Muscle of arm (tissue), 12 donors: ENCODE measurements around the gene FBXL17. TPM values are rescaled to one million over a fixed set of nuclear protein-coding genes. Genes with fewer than 3 reads are reported as not detected.

Experiments used
- DNase-seq: peaks from one replicate; pipeline ENCODE4 v3.0.0-alpha.2; 2013
- polyA plus RNA-seq, 12 donors: library from polyadenylated mRNA; unstranded; fragments of 120-200 nt; gene quantifications; one replicate each; pipeline ENCODE4 v1.2.1, GENCODE V29; 2013; ENCODE audit not compliant: insufficient read length in 12 of 12

The FBXL17 gene
- polyA plus RNA-seq, 12 donors = 14.7 to 208 (median 25.1) TPM

DNA sequence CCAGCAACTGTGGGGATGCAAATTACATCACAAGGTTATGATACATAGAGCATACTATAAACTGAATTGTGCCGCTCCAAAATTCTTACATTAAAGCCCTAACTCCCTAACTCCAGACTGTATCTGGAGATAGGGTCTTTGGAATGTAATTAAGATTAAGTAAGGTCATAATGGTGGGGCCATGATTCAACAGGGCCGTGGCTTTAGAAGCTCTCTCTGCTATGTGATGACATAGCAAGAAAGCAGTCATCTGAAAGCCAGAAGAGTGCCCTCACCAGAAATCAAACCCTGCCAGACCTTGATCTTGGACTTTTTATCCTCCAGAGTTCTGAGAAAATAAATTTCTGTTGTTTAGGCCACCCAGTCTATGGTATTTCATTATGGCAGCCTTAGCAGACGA lies 123.9 kb downstream of the FBXL17 start:
- no peak for DNase-seq

DNA sequence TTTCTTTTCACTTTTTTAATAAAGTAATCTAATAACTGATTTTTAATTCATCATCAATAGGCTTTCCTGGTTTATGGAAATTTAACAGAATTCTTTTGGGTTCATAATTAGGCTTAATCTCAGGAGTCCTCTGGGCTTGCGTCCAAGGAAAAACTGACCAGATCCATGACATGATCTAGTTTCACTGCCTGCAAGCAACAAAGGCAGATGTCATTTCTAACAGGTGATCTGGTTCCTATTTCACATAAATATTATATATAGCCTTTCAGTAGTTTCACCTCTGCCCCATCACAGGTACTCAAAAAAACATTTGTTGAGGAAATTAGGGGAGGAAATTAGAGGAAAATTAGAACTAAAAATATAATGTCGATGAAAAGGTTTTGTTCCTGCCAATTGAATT lies 126.4 kb downstream of the FBXL17 start:
- peak; percentile 15 for DNase-seq

DNA sequence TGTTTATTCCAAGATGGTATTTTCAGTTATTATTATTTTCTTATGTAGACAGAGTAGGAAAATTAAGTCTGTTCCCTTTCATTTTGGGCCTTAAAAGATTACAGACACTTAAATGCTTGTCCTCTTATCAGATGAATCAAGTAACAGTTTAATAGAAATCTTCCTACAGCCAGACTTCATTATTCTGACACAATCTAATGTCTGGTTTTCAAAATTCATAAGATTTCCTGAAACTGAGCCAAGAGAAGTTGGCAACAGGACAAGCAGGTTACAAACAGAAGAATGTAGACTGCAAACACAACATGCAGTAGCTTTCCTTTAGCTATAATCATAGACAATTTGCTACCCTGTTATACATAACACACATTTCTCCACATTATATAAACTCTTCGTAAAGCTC lies 130.5 kb downstream of the FBXL17 start:
- peak; percentile 4 for DNase-seq

DNA sequence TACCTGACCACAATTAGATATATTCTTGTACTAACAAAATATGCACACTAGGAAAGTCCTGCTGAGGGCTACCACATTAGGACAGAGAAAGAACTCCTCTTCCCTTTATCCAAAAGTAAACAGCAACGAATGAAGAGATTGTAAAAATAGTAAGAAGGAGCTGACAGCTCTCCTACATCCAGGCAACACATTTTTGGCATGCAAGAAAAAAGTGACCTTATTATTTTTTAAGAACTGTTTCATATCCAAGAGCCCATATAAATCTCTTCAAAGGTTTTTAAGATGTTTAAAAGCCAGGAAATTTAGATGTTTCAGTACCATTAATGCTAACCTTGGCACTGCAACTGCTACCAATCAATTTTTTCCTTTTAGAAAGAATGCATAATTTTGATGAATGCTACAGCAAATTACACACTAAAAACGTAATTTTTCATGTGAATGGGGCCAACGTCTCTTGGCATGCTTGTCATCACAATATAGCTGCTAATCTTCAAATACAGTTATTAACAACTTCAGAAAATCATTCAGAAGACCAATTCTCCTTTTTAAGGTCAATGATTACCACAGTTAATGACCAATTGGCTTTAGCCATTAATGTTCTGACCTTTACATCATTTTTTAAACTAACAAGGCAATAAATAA lies 132.0 kb downstream of the FBXL17 start:
- no peak for DNase-seq

DNA sequence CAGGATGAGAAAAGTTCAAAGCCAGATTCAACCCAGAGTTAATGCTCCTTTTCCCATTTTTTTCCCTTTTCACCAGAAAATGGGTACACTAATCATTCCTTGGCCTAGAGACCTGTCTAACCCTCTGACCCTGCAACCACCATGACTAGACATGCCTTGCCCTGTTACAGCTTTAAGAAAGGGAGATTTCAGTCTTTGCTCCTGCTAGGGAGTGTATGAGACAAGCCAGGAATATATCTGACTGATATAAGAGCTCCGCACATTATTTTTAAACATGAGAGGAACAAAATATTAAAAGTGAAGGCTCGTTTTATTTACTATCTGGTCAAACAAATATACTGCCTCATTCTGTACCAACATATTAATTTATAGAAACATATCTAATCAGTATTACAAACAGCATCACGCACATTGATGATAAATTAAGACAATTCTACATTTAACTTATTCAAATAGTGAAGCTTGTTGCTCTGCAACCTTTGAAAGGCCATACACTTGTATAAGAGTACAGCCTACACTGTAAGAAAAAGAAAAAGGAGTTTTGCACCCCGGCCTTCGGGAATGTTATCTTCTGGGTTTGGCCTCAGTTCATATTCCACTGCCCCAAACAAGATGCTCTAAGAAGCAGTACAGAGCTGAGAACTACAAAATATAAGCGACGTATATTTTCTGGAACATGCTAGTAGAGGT lies 132.7 kb downstream of the FBXL17 start:
- DNase-seq = no peak

DNA sequence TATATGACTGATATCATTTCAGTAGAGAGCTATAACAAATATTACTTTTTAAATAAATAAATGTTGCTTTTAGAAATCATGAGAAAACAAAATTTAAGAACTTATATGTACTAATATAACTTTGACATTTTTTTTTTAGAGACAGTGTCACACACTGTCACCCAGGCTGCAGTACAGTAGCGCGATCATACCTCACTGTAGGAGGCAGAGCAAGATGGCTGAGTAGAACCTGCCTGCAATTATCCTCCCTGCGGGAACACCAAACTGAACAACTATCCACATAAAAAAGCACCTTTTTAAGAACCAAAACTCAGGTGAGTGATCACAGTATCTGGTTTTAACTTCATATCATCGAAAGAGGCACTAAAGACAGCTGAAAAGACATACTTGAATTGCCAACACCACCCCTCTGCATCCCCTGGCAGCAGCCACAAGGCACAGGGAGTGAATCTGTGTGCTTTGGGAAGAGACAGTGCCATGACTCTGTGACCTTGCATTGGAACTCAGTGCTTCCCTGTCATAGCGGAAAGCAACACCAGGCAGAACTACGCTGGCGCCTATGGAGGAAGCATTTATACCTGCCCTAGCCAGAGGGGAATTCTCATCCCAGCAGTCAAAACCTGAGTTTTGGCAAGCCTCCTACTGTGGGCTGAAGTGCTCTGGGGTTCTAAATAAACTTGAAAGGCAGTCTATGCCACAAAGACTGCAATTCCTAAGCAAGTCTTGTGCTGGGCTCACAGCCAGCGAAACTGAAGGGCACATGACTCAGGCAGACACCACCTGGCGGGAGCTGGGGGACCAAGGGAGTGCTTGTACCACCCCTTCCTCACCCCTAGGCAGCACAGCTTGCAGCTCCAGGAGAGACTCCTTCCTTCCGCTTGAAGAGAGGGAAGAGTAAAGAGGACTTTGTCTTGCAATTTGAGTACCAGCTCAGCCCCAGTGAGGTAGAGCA lies 142.7 kb downstream of the FBXL17 start:
- no peak for DNase-seq

DNA sequence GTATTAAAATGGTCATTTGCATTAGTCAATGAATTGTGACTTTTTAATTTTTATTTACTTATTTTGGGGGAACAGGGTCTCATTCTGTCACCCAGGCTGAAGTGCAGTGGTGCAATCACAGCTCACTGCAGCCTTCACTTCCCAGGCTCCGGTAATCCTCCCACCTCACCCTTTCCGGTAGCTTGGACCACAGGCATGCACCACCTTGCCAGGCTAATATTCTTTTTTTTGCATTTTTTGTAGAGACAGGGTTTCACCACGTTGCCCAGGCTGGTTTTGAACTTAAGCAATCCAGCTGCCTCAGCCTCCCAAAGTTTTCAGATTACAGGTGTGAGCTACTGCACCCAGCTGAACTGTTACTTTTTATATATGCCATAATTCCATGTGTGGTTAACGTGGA lies 143.4 kb downstream of the FBXL17 start:
- no peak for DNase-seq

DNA sequence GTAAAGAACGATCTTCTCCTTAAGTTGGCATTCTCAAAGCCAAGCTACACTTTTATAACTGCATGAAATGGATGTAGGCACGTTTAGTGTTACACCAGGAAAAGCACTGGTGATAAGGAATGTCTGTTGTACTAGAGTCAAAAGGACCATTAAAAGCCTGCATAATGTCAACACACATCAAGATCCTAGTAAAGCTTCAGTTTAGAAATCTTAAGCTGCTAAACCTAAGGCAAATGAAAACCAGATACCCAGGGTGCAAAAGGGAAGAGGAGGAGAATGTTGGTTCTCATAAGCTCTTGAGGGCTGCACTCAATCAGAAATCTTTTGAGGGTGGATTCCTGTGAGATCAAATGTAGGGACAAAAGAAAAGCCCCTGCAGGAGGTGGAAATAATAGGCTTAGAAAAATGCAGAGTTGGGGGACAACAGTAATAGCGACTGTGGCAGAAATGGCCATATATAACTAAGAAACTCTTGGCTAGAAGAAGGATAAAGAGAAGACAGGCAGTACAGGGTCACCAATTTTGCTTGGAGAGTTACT lies 148.2 kb downstream of the FBXL17 start:
- DNase-seq = no peak

DNA sequence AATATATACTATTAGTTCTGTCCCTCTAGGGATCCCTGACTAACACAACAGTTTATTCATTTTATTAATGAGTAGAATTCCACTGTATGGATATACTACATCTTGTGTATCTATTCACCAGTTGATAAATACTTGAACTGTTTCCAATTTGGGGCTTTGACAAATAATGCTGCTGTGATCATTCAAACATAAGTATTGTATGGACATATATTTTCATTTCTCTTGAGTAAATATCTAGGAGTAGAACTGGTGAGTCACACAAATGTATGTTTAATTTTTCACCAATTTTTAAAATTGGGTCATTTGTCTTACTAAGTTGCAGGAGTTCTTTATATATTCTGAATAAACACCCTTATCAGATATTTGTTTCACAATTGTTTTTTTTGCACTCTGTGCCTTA lies 149.1 kb downstream of the FBXL17 start:
- no peak for DNase-seq

DNA sequence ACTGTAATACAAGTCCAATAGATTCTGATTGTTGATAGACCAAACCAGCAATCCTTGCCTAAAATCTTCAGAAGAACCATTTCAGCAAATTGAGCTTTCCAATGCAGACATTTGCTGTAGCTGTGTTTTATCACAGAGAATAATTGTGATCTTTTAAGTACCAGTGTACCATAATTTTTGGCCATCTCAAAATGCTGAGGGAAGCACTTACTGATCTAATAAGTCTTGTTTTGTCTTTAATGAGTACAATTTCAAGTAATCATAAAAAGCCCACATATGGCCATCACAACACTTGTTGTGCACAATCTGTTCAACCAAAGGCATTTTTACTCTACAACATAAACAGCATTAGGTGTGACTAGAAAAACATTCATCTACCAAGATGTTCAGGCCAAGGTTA lies 159.9 kb downstream of the FBXL17 start:
- DNase-seq = no peak

DNA sequence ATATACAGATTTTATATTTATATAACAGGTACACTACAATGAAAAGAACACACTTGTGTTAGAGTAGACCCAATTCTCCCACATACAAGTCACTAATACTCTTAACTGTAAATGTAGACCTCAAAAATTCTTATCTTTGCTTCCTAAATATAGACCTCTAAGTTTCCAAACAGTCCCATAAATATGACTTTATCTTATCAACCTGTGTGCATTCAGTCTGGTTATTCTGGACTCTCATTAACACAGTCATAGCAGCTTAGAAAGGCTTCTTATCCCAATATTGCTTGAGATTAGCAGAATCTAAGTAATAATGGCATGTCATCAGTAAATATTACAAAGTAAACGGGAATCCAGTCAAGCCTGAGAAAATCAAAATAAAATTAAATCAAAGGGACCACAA lies 161.1 kb downstream of the FBXL17 start:
- DNase-seq = no peak

DNA sequence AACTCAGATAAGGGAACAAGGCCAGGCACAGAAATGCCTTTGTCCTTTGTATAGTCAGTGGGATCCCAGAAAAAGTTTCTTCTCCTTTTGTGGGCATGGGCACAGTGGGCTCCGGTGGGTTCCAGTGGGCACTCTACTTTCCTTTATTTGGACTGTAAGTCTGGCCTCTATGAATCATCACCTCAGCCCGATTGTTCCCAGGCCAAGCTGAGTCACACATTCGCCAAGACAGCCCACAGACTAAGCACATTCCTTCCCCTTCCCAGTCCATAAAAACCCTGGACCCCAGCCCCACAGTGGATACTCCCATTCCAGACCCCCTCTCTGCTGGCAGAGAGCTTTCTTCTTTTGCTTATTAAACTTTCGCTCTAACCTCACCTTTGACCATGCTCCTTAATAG lies 165.0 kb downstream of the FBXL17 start:
- no peak for DNase-seq

DNA sequence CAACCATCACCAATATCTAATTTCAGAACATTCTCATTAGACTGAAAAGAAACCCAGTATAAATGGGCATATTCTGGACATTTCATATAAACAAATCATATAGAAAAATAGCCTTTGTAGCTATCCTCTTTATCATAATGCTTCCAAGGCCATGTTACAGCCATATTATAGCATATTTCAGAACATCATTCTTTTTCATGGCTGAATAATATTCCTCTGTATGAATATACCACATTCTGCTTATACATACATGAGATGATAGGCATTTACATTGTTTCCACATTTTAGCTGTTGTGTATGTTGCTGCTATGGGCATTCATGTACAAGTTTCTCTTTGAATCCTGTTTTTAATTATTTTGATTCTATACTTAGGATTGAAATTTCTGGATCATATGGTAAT lies 167.0 kb downstream of the FBXL17 start:
- no peak for DNase-seq

DNA sequence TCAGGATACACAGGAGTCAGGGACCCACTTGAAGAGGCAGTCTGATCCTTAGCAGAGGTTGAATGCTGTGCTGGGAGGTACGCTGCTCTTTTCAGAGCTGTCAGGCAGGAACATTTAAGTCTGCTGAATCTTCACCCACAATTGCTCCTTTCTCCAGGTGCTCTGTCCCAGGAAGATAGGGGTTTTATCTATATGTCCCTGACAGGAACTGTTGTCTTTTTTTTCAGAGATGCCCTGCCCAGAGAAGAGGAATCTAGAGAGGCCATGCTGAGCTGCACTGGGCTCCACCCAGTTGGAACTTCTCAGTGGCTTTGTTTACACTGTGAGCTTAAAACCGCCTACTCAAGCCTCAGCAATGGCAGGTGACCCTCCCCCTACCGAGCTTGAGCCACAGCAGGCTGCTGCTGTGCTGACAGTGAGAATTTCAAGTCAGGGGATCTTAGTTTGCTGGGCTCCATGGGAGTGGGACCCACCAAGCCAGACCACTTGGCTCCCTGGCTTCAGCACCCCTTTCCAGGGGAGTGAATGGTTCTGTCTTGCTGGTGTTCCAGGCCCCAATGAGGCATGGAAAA lies 169.0 kb downstream of the FBXL17 start:
- no peak for DNase-seq

DNA sequence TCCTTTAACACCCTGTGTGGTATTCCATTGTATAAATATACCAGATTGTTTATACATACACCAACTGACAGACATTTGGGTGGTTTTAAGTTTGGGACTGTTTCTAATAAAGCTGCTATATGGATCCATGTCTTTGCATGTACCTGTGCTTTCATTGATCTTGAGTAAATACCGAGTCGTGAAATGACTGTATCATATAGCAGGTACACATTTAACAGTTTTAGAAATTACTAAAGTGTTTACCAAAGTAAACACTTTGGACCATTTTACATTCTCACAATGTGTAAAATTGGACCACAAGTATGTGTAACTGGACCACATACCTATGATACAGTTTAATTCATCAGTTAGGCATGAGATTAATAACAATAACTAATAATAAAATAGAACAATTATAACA lies 175.2 kb downstream of the FBXL17 start:
- no peak for DNase-seq

DNA sequence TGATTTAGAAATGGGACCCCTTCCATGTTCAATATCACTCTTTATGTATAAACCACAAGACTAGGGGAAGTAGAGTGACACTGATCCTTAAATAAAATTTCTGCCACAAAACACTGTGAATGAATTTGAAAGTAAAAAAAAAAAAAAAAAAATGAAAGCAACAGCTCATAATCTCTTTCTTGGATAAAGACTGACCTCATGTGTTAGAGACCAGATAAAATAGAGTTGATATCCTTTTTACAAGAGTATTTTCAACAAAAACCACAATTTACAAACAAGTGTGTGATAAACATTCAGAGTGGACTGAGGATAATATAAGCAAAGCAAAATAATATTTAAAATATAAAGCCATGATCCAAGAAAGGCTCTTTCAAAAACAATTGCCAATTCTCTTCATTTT lies 180.2 kb downstream of the FBXL17 start:
- no peak for DNase-seq

DNA sequence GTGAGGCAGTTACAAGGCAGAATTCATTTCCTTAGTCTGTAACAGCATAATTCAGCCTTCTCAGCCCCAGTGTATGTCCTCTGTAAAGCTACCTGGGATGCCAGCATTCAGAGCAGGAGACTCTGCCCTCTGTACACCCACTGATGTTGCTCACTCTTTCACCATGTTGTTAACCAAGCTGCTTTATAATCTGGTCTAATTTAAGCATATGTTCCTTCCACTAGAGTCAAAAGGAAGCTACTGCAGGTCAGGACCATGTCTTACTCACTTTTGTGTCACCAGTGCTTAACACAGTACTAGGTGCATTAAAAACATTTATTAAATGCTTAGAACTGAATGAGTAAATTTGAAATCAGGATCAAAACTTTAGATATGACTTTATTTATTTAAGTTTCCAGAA lies 185.6 kb downstream of the FBXL17 start:
- DNase-seq = no peak

DNA sequence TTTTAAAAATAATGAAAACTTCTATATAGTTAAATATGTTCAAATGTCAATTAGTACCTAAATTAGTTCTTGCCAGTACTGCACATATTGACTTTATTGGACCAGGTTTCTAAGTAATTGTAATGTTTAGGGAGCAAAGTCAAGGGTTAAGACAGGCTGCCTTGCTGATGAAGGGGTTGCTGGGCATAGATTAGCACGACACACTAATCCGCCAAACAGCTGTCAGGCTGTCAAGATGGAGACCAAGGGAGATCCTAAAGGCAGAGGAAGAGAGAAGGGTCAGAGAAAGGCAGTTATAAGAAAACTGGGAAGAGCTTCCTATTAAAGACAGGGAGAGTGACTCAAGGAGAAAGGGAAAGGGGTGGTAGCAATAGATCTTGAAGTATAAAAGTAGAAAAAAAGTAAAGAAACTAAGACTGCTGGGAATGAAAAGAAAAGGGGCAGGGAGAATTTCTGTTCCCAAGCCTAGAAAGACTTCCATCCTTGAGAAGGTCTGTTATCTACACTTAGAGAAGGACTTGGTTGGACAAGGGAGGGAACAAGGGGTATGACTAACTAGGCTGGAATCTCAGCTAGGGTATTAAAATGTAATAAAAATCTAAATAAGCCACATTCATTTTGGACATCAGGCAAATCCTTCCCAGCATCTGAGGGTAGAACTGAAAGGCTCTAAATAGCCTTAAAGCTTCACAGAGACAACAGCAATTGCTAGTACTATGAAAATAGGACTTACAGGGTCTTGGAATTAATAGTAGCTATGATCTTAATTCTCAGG lies 188.7 kb downstream of the FBXL17 start:
- no peak for DNase-seq

DNA sequence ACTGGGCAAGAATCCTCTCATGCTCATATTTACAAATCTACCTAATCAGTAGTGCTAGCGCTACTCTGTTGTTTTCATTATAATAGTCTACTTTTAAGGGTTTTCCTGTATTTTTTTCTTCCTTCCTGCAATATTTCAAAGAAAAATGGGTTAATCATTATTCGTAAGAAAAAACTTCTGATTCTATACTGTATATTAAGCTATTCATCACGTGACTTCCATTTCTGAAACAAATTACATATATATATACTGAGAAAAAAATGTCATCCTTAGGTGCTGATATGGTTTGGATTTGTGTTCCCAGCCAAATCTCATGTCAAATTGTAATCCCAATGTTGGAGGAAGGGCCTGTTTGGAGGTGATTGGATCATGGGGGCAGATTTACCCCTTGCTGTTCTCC lies 197.0 kb downstream of the FBXL17 start:
- no peak for DNase-seq

DNA sequence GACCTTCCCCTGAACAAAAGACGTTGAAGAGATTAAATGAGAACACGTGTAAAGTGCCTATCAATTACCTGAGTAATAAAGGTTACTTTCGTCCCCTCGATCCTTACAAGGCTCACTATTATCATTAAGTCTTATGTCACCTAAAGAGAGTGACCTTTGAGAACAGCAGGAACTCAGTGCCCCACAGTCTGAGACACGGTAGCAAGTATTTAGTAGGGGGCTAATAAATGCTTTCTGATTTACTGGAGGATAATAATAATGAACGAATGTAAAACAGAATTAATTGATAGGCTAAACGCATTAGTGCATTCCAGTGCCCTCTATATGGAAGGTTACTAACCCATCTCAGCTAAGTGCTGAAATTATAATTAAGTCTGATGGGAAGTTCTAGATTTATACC lies 199.9 kb downstream of the FBXL17 start:
- DNase-seq = no peak

DNA sequence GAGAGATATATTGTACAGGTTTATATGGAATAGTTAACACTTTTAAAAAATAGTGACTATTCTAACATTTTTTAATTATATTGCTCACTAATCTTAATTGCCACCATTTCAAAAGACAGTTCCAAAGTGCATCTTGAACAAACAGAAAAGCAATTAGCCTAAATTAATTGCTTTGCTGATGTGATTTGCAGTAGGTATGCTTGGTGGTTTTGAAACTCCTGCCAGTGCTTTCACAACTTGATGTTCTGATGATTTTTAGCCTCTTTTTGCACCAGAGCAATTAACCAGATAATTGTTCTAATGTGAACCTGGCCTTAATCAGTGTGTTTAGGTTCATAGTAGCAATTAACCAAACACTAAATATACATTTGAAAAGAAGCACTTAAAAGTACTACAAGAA lies 207.6 kb downstream of the FBXL17 start:
- DNase-seq = no peak
